ENCODE data around the gene RHBDF2.
"Not testable (repeated sequence)": the region's sequence is repeated elsewhere in the genome, so short reads cannot be mapped to it uniquely, and the experiment has no call there.

RHBDF2 gene

GRCh38 chr17:76528156-76528527, 26.9 kb upstream of the RHBDF2 start:
- DNase-seq (ENCODE audit: low read depth): no peak
- no peak overlapping the region for H3K4me3 ChIP-seq (ENCODE audit: low read depth, low read length)

GRCh38 chr17:76527430-76528111, 26.3 kb upstream of the RHBDF2 start:
- DNase-seq (ENCODE audit: low read depth): no peak
- TF ChIP-seq CTCF (IDR thresholded peaks at IDR 0.05; ENCODE audit: control insufficient read depth, extremely low read depth, insufficient read depth): no peak

More at GRCh38 chr17:76528156-76528527, 26.9 kb upstream of the RHBDF2 start:
- no peak for TF ChIP-seq CTCF (IDR thresholded peaks at IDR 0.05; ENCODE audit: control insufficient read depth, extremely low read depth, insufficient read depth)

GRCh38 chr17:76527016-76527415, 25.8 kb upstream of the RHBDF2 start:
- not testable (repeated sequence) for DNase-seq (ENCODE audit: low read depth); H3K4me3 ChIP-seq (ENCODE audit: low read depth, low read length)

More at GRCh38 chr17:76527430-76528111, 26.3 kb upstream of the RHBDF2 start:
- no peak overlapping the region for H3K4me3 ChIP-seq (ENCODE audit: low read depth, low read length)

GRCh38 chr17:76525513-76525833, 24.2 kb upstream of the RHBDF2 start:
- not testable (repeated sequence) for H3K4me3 ChIP-seq (ENCODE audit: low read depth, low read length); DNase-seq (ENCODE audit: low read depth)

- no peak for TF ChIP-seq CTCF (IDR thresholded peaks at IDR 0.05; ENCODE audit: control insufficient read depth, extremely low read depth, insufficient read depth)
- DNase-seq (ENCODE audit: low read depth): peak; percentile 90
Measured at GRCh38 chr17:76524598-76525512, 23.6 kb upstream of the RHBDF2 start.

GRCh38 chr17:76523084-76524037, 22.1 kb upstream of the RHBDF2 start:
- DNase-seq (ENCODE audit: low read depth): no peak
- no peak overlapping the region for H3K4me3 ChIP-seq (ENCODE audit: low read depth, low read length)
- peak; percentile 99 for TF ChIP-seq CTCF (IDR thresholded peaks at IDR 0.05; ENCODE audit: control insufficient read depth, extremely low read depth, insufficient read depth)

More at GRCh38 chr17:76524598-76525512, 23.6 kb upstream of the RHBDF2 start:
- no peak overlapping the region for H3K4me3 ChIP-seq (ENCODE audit: low read depth, low read length)

- H3K4me3 ChIP-seq (ENCODE audit: low read depth, low read length); DNase-seq (ENCODE audit: low read depth): not testable (repeated sequence)
Measured at GRCh38 chr17:76521683-76522082, 20.5 kb upstream of the RHBDF2 start.

- DNase-seq (ENCODE audit: low read depth): no peak
- no peak overlapping the region for H3K4me3 ChIP-seq (ENCODE audit: low read depth, low read length)
- no peak for TF ChIP-seq CTCF (IDR thresholded peaks at IDR 0.05; ENCODE audit: control insufficient read depth, extremely low read depth, insufficient read depth)
Measured at GRCh38 chr17:76521262-76521661, 20.0 kb upstream of the RHBDF2 start.

All from LNCaP clone FGC (cell line).